Right forelimb (tissue), 1 donor: ENCODE results near the gene KRT73.
"Not testable (repeated sequence)": the region's sequence is repeated elsewhere in the genome, so short reads cannot be mapped to it uniquely, and the experiment has no call there.

ENCODE experiments used
- DNase-seq: peaks from one replicate; pipeline ENCODE4 v3.0.0-alpha.2; 2018

The KRT73 gene

DNA sequence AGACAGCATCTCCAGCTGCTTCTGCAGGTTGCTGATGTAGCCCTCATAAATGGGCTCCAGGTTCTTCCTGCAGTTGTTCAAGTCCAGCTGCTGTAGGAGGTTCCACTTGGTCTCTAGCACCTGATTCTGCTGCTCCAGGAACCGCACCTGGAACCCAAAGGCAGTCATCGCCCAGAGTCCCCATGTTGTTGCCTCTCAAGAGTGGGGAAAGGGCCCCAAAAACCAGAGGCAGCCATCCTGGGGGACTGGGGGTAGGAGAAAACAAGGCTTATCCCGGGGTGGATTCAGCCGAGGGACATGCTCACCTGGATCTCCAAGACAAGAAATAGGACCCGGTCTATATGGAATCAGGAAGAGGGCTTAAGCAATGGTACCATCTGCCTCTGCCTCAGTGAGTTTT, 19.4 kb downstream of the KRT73 start:
- DNase-seq: no peak

DNA sequence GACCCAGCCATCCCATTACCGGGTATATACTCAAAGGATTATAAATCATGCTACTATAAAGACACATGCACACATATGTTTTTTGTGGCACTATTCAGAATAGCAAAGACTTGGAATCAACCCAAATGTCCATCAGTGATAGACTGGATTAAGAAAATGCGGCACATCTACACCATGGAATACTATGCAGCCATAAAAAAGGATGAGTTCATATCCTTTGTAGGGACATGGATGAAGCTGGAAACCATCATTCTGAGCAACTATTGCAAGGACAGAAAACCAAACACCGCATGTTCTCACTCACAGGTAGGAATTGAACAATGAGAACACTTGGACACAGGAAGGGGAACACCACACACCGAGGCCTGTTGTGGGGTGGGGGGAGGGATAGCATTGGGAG, 24.1 kb downstream of the KRT73 start:
- DNase-seq: not testable (repeated sequence)

DNA sequence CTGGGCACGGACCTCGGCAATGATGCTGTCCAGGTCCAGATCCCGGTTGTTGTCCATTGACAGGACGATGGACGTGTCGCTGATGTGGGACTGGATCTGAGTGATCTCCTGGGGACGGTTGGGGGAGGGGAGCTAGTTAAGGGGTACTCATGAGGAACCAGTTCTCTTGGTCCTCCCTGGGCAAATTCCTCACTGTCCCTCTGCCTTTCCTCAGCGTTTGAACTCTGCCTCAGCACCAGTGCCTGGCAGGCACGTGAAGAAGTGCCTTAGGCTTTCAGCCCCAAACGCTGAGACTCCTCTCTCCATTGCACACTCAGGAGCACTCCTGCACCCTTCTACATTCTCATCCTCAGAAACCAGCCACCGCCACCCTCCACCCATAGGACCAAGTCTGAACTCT, 26.8 kb downstream of the KRT73 start:
- DNase-seq: peak; percentile 16

DNA sequence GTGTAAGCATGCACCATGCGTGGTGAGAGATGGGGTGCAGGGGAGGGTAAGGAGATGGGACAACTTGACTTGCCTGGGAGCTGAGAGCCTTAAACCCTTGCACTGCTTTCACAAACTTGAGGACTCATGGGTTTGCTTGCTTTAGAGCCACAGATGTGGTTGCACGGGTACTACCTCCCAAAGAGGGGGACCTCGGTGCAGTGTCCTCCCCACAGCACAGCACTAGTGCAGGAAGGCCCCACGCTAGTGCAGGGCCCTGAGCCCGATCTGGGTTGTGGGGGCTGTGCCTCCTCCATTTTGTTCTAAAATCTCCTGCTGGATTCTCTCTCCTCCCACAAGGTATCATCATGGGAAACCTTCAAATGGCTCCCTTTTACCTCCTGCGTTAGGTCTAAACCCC, 28.3 kb downstream of the KRT73 start:
- no peak for DNase-seq

DNA sequence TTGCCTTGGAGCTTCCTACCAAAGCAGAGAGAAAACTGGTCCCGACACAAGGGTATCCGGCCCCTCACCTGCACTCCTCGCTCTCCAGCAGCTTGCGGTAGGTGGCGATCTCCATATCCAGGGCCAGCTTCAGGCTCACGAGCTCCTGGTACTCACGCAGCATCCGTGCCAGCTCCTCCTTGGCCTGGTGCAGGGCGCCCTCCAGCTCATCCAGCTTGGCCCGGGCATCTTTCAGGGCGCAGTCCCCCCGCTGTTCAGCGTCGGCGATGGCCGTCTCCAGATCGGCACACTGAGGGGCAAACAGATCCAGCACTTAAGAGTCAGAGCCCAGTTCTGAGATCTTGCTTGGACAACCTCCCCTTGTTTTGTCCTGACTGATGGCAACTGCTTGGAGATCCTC, 30.8 kb downstream of the KRT73 start:
- no peak for DNase-seq

DNA sequence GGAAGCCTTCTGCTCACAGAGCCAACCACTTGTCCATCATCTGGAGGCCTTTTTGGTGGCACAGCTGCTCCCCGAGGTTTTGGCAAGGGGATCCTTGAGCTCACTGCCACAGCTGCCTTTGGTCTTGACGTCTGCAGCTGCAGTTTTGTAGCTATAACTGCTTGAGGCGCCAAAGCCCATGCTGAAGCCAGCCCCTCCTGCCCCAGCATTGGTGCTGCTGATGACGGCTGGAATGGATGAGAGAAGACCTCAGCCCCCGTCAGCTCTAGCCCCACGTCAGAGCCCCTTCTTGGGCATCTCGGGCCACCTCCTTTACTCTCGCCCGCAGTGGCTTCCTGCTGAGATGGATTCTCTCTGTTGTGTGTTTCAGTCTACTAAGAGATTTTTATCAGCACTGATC, 32.4 kb downstream of the KRT73 start:
- DNase-seq: no peak

DNA sequence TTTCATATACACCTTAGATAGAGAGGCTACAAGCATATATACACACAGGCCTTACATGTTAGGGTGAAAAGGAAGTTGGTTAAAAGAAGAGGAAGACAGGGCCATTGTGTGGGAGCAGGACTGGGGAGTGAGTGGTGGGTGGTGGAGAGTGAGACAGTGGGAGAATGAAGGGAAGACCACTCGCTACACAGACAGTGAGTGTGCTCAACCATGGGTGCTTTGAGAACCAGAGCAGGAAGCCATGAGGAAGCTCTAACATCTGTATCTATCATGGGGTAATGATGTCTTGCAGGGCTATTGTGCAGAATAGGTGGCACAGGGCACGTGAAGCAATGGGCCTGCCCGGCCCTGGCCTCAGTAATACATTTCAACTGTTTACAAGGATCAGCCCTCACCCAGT, 33.3 kb downstream of the KRT73 start:
- DNase-seq: no peak

DNA sequence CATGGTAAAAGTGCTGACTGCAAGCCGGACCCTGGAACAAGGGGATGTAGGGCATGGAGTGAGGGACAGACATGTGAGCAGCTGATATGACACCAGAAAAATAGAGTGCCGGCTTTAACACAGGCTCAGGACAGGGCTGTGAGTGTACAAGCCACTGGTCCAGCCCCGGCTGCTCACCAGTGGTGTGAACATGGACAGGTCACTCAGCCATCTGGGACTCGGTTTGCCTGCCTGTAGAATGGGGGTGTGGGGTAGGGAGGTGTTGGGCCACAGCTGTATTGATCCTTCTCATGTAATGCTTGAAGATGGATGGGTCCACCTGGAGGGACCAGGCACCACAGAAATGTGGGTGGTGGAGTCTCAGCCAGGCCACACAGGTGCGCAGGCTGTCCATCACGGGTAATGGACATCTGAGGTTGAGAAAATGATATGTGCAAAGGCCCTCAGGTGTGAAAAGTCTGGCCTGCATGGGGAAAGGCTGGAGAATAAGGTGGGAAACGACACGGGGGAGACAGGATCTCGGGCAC, 34.1 kb downstream of the KRT73 start:
- no peak for DNase-seq

DNA sequence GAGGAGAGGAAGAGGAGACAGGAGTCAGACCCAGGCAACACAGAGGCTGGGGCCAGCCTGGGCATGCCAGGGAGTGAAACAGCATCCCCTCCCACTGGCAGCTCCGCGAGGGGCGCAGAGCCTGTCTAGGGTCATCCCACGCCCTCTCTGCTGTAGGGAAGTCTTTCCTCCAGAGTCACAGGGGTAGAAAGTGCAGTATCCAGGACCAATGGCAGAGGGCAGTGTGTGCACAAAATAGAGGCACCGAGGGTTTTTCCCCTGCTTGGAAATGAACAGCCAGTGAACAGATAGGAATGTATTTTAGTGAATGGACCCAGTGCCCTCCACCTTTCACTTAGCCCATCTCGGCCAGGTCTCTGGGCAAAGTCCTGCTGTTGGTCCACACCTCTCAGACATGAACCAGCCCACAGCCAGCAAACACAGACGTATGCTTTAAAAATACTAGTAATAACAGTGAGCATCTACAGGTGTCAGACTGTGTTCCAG, 35.3 kb downstream of the KRT73 start:
- peak; percentile 66 for DNase-seq

DNA sequence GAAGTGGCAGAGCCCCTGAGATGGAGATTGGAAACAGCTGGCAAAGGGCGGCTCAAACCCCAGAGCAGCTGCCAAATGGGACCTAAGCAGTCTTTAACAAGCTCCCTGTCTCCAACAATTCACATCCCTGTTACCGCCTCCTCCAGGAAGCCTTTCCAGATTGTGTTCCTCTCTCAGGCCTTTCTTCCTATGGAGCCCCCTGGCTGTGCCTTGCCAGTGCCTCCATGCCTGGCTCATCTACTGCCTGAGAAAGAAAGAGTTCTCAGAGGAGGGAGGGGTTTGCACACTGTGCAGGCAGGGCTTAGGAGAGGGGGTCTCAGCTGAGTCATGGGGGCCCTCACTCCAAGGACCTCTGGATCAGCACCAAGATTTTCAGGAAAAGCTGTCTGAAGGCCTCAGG, 35.9 kb downstream of the KRT73 start:
- DNase-seq: no peak

DNA sequence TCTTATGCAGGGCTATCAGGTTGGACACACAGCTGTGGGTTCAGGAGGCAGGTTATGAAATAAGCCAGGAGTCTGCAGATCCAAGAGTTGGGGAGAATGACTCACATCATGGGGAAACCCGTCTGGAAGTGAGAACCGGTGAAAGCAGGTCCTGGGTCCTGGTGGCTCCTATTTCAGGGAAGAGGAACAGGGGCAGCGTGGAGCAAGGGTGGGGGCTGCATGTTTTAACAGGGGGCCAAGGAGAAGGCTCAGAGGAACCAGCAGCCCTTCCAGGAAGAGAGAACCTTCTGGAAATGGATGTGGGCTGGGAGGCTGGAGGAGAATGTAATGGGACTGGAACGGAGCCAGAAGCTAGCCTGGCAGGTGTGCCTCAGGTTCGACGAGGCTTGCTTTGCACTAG, 36.9 kb downstream of the KRT73 start:
- no peak for DNase-seq

DNA sequence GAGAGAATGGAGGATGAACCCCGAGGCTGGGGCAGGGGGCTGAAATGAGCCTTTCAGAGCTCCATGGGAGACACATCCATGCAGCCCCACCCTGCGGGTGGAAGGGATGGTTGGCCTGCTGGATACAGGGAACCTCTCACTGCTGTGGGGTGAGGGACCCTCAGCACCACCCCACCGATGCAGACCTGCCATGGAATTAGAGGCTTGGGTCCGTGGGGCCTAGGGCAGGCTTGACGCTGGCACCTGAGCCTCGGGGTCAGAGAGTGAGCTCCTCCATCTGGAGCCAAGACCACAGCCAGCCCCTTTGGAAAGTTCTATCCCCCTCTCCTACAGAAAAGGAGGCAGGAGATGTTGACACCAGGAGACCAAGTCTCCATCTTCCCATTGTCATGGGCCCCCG, 37.3 kb downstream of the KRT73 start:
- DNase-seq: no peak

DNA sequence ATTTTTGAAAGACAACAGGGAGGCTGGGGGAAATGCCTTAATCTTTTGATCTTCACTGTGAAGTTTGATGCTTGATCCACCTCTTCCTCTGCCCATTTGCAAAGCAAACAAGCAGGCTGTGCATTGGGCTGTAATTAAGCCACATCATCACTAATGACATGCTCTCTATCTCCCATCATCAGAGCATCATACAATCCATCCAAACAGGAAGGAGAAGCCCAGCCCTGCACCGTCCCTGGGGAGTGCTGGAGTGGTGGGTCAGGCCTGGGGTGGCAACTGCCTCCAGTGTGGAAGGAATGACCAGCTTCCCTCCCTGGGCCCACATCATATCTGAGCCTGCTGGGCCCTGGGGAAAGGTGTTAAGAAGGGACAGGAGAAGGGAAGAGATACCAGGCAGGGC, 37.9 kb downstream of the KRT73 start:
- no peak for DNase-seq

DNA sequence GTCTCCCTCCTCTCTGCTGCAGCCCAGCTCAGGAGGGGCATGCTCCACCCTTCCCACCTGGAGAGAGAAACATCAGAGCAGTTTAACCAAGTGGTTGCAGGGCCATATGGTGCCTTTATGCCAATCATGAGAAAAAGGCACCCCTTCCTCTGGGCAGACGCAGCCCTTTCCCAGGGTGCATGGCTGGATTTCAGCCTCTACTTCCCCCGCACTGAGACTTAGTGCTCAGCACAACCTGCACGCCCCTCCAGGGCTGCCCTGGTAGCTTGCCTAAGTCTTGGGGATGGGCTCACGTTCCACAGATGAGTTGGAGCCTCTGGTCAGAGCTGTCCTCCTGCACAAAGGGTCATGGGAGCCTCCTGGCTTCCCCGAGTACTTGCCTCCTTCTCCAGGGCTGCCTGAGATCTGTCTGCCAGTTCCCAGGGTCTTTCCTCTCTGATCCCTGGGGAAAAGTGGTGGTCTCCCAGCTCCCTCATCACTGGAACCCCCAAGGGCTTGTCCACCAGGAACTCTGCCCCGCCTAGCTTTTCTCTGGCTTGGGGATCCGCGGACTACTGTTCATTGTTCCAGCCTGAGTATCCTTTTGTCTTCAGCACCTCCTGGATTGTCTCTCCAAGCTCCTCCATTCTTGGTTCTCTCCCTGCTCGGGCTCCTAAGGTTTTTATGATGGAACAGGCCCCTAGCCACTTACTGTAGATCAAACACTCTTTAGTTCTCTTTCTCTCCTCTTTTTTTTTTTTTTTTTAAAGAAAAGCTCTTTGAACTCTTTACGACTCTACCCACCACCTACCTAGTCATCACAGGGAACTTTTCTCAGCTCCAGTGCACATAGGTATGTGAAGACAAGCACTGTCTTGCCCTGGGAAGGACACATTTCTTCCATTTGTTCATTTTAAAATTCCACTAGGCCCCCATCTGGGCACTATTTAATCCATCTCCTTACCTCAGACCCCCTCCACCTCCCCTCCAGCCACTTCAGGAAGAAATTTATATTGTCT, 38.6 kb downstream of the KRT73 start:
- no peak for DNase-seq

DNA sequence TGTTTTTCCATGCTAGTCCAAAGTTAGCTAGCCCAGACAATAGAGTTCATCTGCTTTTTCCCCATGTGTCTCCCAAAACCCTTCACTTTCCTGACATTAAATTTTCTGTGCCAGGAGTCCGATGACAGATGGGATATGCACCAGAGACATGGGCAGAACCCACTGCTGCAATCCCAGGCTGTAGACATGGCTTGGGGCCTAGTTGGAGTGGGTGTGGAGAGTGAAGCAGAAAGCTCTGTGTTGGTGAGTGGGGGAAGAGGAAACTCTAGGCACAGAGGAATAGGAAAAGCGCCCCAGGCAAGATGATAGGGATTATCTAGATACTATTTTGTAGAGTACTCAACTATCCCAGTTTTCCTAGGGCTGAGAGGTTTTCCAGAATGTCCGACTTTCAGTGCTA, 39.9 kb downstream of the KRT73 start:
- peak; percentile 6 for DNase-seq

DNA sequence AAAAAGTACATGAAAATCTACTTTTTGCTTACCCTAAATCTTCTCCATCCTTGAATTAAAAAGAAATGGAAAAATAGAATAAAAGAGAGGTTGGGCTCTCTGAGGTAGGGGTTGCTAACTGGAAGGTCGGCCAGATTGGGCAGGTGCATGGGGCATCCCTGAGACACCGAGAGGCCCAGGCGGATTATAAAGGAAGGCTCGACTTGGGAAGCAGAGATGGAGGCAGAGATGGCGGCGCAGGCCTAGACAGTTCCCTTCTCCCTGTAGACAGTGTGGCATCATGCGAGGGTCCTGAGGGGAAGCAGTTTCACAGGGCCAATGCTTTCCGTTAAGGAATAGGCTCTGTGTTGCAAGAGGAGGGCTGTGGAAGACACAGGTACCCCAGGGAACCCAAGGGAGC, 41.0 kb downstream of the KRT73 start:
- DNase-seq: peak; percentile 7

DNA sequence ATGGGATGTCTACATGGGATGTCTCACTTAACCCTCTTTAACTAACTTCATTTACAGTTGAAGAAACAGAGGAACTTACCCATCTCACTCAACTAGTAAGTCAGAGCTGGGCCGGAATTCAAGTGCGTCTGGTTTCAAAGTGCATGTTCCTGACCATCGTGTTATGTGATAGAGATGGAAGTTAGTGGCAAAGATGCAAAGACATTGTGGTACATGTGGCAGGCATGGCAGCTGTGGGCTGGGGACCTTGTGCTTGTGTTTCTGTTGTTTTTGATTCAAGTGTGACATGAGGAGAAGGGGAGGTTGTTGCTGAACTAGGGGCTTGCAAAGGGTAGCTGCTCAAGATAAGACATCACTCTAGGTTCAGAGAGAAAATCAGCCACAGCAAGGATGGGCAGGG, 42.4 kb downstream of the KRT73 start:
- peak; percentile 19 for DNase-seq

DNA sequence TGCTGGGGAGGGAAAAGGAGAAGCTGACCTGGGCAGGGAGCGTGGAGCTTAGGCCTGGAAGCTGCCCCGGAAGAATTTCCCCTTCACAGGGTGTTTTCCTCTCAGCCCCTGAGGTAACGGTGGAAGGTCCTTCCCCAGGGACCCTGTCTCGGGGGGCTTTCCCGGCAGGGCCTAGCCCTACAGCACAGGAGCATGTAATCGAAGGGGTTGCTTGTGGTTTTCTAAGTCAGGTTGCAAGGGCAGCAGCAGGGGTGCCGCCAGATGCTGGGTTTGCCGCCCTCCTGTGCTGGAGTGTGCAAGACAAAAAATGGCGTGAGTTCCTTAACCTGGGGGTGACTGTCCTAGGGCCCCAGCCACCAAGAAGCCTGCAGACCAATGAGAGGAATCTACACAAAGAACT, 43.1 kb downstream of the KRT73 start:
- DNase-seq: peak; percentile 19

DNA sequence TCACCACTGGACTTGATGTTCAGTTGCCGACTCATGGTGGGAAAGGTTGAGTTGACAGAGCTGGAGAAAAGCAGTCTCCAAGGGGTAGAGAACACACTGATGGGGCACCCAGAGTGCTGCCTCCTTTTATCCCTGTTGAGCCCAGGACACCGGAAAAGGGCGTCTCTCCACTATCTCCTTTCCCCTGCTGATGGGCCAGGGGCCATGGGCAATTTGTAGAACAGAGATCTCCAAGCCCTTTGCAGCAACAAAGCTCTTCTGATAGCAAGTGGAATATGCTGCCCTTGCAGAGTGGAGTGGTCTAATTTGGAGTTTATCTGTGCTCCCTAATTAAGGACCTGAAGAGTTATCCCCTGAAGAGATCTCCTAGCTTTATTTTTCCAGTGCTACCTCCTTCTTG, 44.6 kb downstream of the KRT73 start, which contains the start of gene KRT74:
Gene KRT74, minus strand, starts transcription at position 101 of the 400 bp plus-strand sequence. Its CDS starts 66 bp downstream, at position 35.
- DNase-seq: peak; percentile 4

DNA sequence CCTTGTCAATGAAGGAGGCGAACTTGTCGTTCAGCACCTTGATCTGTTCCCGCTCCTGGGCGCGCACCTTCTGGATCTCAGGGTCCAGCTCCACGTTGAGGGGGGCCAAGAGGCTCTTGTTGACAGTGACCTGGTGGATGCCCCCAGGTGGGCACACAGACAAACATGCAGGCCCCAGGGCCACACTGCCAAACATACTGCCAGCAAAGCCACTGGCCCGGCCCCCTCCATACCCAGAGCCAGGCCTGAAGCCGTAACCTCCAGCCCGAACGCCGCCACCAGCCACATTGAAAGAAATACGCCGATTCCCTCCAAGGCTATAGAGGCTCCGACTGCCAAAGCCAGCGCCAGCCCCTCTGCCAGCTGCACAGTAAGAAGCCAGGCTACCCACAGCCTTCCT, 45.1 kb downstream of the KRT73 start:
- DNase-seq: peak; percentile 4

DNA sequence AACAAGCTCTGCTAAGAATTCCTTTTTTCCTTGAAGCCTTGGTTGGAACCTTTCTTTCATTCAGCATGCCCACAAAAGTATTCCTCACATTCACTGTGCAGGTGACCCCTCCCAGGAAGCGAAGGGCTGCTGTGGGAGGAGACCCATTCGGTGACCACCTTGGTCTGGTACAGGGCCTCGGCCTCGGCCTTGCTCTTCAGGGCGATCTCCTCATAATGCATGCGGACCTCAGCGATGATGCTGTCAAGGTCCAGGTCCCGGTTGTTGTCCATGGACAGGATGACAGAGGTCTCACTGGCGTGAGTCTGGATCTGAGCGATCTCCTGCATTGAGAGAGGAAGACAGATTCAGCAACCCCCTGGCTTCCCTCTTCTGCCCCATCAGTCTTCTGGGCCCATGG, 47.8 kb downstream of the KRT73 start:
- DNase-seq: no peak

DNA sequence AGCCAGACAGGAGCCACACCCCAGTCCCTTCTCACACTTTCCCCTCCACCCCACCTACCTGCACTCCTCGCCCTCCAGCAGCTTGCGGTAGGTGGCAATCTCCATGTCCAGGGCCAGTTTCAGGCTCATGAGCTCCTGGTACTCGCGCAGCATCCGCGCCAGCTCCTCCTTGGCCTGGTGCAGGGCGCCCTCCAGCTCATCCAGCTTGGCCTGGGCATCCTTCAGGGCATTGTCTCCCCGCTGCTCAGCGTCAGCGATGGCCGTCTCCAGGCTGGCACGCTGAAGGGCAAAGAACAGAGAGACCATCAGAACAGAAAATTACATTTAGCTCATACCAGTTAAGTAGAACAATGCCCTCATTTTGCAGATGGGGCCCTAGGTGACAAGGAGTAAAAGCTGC, 50.2 kb downstream of the KRT73 start:
- DNase-seq: no peak

DNA sequence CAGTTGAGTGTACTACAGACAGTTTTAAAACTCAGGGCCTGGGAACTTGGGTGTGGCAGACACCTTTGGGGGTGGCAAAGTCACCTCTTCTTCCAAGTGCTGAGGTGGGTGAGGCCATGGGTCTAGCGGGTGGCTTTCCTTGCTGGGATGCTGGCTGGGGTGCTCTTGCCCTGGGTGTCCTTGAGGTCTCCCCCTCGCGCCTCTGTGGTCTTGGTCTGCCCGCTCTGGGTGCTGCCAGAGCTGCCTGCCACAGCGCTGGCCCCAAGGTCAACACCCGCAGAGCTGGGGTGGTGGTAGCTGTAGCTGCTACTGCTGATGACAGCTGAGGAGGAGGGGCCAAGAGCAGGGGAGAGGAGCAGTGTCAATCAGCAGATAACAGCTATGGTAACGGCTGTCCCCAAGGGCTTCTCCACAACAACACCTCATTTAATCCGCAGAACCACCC, 51.5 kb downstream of the KRT73 start:
- no peak for DNase-seq

DNA sequence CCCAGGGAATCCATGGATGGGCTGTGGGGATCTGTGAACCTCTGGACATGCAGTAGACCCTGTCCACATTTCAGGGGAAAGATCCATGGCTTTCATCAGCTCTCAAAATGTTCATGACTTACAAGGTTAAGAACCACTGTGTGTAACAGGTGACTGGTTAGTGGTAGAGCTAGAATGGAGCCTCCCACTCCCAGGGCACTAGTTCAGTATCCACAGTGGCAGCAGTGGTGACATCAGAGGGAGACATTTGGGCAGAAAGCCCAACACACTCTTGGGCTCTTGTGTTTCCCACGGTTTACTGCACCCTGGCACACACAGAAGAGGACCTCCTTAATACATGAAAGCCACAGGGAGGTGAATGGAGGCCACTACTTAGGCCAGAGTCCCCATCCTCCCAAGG, 53.8 kb downstream of the KRT73 start:
- no peak for DNase-seq
